Activated CD4-positive, CD25-positive, alpha-beta regulatory T cell treated with anti-CD3 and anti-CD28 coated beads, Interleukin-2, amount 50 U/mL, for 16 hours (primary cell): ENCODE results near the gene PDE2A.

Experiments
- DNase-seq: peaks from one replicate; pipeline ENCODE4 v3.0.0-alpha.2; 2020; ENCODE audit warnings: low read depth, low spot score

PDE2A gene

GRCh38 chr11:72544589-72544988, 129.6 kb downstream of the PDE2A start:
- DNase-seq, result no peak

- DNase-seq, result no peak
Measured at GRCh38 chr11:72543849-72544542, 130.2 kb downstream of the PDE2A start.

- DNase-seq, result no peak
Measured at GRCh38 chr11:72541257-72541974, 132.8 kb downstream of the PDE2A start.

GRCh38 chr11:72537051-72537450, 137.2 kb downstream of the PDE2A start:
- DNase-seq, result no peak

- DNase-seq, result no peak
Measured at GRCh38 chr11:72535194-72535547, 139.1 kb downstream of the PDE2A start.

- no peak for DNase-seq
Measured at GRCh38 chr11:72534371-72535193, 139.6 kb downstream of the PDE2A start.

- no peak for DNase-seq
Measured at GRCh38 chr11:72529068-72529467, 145.2 kb downstream of the PDE2A start.

- no peak for DNase-seq
Measured at GRCh38 chr11:72528121-72528520, 146.1 kb downstream of the PDE2A start.
